Urinary bladder (tissue), 4 donors: ENCODE results near the gene RAB37. TPM values are rescaled to one million over a fixed set of nuclear protein-coding genes. Genes with fewer than 3 reads are reported as not detected.

Experiments
- DNase-seq: peaks from one replicate; pipeline ENCODE4 v3.0.0-alpha.2; 2015; ENCODE audit errors: extremely low spot score
- H3K27ac ChIP-seq: one replicate; pipeline ENCODE4 v1.5.1; 2013; ENCODE audit warnings: low read depth, mild to moderate bottlenecking, moderate library complexity
- H3K36me3 ChIP-seq: one replicate; pipeline ENCODE4 v1.6.1; 2013; ENCODE audit warnings: mild to moderate bottlenecking, moderate library complexity; ENCODE audit not compliant: insufficient read depth
- H3K4me1 ChIP-seq: one replicate; pipeline ENCODE4 v1.6.1; 2013; ENCODE audit warnings: mild to moderate bottlenecking, moderate library complexity; ENCODE audit not compliant: insufficient read depth
- H3K4me3 ChIP-seq: one replicate; pipeline ENCODE4 v1.5.1; 2013; ENCODE audit warnings: low read depth, low read length
- WGBS: extraction: QIAGEN DNeasy Blood & Tissue Kit; methylation state at CpG from one replicate; pipeline ENCODE4 v1.1.7; 2013; 5-methylcytosine and 5-hydroxymethylcytosine counted together
- polyA plus RNA-seq: library from polyadenylated mRNA; stranded (reverse); fragments of 200-250 nt; gene quantifications from one replicate; pipeline ENCODE4 v1.2.3, GENCODE V29; 2013
- total RNA-seq: library from RNA; depleted of rRNA; stranded (reverse); fragments of >200 nt; gene quantifications from one replicate; pipeline ENCODE4 v1.2.3, GENCODE V29; 2014
- donor health status: healthy with polysubstance abuse.
- donor health status: healthy.

The RAB37 gene
- total and polyA plus RNA-seq, 2 donors: 3.2 to 6.7 TPM

DNA sequence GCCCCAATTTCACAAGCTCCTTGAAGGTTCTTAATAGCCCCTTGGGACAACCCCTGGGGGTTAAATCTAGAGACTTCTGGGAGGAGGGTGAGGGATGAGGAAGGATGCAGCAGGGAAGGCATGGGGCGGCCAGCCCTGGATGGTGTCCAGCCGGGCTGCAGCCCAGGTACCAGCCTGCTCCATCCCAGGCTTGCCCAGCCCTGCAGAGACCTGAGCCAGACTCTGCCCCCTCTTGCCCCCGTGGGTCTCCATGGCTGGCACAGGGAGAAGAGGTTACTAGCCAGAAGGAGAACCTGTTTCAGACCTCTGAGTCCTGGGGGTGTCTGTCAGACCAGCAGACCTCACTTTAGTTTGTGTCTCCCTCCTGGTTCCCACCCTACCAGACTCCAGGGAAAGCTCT, 19.8 kb downstream of the RAB37 start:
- Histone ChIP-seq H3K4me1 (peaks cover 10% of the 10 kb centered on the region), H3K36me3 (no peaks in the 10 kb centered on the region), H3K4me3 (no peak overlapping the region), H3K27ac (no peak overlapping the region)
- 77% methylated on average over 3 of the region's 3 CpGs for whole genome bisulfite sequencing
- no peak for DNase-seq

DNA sequence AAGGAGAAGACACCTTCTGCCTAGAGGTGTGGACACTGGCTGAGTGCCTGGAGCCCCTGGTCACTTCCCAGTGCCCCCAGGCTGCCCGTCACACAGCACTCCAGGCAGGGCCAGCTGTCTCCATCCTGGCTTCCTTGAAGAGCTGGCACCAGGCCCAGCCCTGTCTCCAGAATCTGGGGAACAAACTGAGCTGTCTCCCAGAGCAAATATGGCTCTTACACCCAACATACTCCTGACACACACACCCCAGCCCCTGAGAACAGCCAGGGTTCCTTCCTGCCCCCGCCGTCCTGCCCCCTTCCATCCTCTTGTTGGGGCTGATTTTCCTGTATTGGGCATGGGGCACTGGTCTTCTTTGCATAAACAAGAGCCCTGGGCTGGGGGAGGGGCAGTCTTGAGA, 20.4 kb downstream of the RAB37 start:
- H3K36me3 ChIP-seq: no peaks in the 10 kb centered on the region
- peaks cover 10% of the 10 kb centered on the region for H3K4me1 ChIP-seq
- no peak overlapping the region for H3K4me3 ChIP-seq
- no peak overlapping the region for H3K27ac ChIP-seq
- WGBS: 66% methylated on average over 3 of the region's 3 CpGs
- DNase-seq: no peak

DNA sequence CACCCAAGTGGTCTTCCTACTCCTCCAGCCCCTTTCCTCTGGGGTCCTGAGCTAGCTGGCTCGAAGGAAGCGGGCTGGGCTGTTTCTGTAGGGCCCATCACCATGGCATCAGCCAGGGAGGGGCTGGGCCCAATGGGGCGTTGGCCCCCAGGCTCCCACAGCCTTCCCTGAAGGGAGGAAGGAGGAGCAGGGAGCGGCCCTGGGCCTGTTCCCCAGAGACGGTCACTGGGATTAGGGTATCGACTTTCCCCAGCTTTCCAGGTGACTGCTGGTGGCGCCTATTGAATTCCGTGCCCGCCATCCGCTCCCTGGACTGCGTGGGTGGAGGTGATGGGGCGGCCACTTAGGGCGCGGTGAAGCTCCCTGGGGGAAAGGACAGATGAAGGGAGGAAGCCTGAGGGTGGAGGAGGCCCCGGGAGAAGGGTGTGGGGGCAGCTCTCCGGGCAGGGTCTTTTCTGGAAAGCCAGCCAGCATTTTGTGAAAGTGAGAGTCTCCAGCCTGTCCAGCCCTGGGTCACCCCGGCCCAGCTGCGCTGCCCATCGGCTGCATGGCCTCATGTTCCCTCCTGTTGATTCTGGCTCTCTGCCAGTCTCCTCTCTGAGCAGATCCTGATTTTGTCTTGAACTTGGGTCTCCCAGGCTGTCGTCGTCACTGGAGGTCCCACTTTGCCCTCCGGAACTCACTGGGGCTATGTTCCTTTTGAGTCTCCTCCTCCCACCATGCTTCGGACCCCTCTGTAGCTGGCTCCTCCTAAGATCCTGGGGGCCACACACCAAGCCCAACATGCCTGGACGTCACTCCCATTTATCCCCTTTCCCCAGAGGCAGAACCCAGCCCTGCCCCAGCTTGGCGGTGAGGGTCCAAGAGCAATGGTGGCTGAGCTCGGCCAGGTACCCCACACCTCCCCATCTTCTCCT, 21.1 kb downstream of the RAB37 start:
- H3K27ac ChIP-seq: no peak overlapping the region
- H3K36me3 ChIP-seq: no peaks in the 10 kb centered on the region
- peaks cover 10% of the 10 kb centered on the region for H3K4me1 ChIP-seq
- no peak overlapping the region for H3K4me3 ChIP-seq
- WGBS: 59% methylated on average over 26 of the region's 26 CpGs
- DNase-seq: no peak

DNA sequence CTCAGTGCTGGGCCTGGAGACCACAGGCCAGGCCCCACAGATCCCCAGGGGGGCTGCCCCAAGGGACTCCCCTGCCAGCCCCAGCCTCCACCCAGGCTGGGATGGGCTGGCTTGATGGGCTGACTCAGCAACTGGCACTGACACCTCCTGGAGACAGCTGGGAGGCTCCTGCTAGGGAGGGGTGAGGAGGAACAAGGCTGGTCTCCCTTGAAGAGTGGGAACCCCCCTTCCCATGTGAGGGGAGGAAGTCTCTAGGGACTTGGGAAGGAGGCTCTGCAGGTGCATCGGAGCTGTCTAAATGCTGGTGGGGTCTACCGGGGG, 21.8 kb downstream of the RAB37 start:
- H3K4me1 ChIP-seq: peaks cover 10% of the 10 kb centered on the region
- no peak for DNase-seq
- no peaks in the 10 kb centered on the region for H3K36me3 ChIP-seq
- 85% methylated on average over 2 of the region's 2 CpGs for WGBS
- no peak overlapping the region for H3K4me3 ChIP-seq
- H3K27ac ChIP-seq: no peak overlapping the region

DNA sequence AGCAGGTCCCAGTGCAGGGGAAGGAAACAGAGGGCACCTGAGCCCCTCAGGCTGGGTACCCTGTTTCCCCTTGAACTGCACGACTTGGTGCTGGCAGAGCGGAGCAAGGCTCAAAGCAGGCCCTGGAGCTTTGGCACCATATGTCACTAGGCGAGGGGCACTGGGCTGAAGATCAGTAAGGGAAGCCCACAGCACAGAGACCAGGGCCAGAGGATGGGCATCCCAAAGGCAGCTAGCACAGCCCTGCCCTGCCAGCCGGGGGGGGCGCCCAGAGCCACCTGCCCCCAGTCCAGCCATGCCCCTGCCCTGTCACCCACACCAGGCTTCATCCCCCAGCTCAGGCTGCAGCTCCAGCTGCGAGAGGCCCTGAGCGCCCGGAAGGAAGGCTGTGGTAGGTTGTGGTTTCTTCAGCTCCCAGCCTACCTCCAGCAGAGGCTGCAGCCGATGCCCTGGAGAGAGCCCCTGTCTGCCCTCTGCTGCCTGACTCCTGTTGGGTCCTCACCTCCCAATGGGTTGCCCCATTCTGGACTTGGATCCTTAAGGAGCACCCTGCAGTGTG, 22.3 kb downstream of the RAB37 start:
- Histone ChIP-seq H3K36me3 (no peaks in the 10 kb centered on the region), H3K4me3 (no peak overlapping the region), H3K4me1 (peaks cover 10% of the 10 kb centered on the region), H3K27ac (no peak overlapping the region)
- 74% methylated on average over 9 of the region's 9 CpGs for WGBS
- no peak for DNase-seq

DNA sequence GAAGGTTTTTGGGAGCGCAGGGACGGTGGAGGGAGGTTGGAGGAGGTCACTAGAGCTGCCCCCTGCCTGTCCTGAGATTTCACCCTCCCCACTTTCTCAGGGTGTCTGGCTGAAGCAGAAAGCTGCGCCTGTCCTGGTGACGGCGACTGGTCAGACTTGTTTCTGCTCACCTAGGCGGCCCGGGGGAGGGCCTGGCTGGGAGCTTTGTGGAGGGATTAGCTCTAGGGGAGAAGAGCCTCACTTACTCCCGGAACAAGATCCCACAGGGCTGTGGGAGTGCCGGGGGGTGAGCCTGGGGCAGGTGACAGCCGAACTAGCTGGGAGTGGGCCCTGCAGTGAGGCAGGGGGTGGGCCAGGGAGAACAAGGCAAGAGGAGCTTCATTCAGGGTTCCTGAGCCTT, 22.9 kb downstream of the RAB37 start:
- Histone ChIP-seq H3K36me3 (no peaks in the 10 kb centered on the region), H3K4me3 (no peak overlapping the region), H3K4me1 (peaks cover 10% of the 10 kb centered on the region), H3K27ac (no peak overlapping the region)
- no peak for DNase-seq
- 79% methylated on average over 10 of the region's 10 CpGs for WGBS

DNA sequence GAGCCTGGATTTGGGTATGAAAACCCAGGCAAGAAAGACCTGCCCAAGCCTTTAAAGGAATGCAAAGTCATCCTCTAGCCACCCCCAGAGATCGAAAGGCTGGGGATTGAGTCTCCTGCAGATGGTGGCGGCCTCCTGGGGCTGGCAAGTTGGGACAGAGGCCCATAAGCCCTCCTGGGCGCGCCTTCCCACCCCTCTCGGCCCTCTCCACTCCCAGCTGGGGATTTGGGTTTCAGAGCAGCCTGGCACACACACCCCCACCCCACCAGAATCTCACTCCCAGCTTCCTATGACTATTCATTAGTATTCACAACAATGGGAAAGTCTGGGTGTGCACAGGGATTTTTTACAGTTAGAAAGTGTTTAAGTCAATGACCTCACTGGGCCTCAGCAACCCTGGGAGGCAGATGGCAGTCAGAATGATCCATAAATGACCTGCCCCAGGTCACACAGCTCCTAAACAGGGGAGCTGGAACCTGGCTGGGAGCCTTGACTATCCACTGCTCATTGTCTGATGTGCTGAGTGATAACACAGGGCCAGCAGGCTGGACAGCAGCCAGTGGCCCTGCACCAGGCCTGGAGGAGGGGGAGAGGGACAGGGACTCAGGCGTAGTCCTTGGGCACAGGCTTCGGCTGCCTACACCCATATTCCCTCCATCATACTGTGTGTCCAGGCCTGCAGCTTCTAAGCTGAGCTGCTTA, 23.5 kb downstream of the RAB37 start:
- no peak for DNase-seq
- H3K36me3 ChIP-seq: no peaks in the 10 kb centered on the region
- no peak overlapping the region for H3K4me3 ChIP-seq
- peaks cover 10% of the 10 kb centered on the region for H3K4me1 ChIP-seq
- WGBS: 73% methylated on average over 7 of the region's 7 CpGs
- H3K27ac ChIP-seq: no peak overlapping the region

DNA sequence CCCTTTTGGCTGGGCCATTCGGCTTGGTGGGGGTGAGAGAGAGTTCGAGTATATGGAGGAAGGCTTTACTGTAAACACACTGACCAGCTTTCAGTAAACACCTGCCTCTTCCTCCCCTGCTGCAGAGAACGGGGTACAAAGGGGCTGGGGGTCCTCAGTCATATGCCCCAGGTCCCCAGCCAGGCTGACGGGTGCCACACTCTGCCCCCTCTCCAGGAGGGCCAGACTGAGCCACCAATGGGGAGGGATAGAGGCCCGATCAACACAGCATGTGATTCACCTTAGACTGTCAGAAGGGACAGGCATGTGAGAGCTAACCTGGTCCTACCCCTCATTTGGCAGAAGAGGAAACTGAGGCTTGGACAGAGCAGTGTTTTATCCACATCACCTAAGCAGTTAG, 24.4 kb downstream of the RAB37 start:
- no peak overlapping the region for H3K4me3 ChIP-seq
- H3K36me3 ChIP-seq: no peaks in the 10 kb centered on the region
- H3K4me1 ChIP-seq: peaks cover 10% of the 10 kb centered on the region
- 62% methylated on average over 5 of the region's 5 CpGs for WGBS
- no peak overlapping the region for H3K27ac ChIP-seq
- DNase-seq: no peak

DNA sequence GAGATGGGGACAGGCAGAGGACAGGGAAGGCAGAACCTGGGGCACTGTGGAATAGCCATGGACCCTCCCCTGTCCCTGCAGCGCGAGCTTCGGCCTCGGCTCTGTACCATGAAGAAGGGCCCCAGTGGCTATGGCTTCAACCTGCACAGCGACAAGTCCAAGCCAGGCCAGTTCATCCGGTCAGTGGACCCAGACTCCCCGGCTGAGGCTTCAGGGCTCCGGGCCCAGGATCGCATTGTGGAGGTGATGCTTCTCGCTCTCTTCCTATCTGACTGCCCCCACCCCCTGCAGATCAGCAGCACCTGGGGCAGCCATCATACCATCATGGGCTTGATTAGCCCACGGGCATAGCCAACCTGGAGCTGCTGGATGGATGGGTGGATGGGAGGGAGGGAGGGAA, 24.9 kb downstream of the RAB37 start:
- Histone ChIP-seq H3K36me3 (no peaks in the 10 kb centered on the region), H3K27ac (no peak overlapping the region), H3K4me3 (no peak overlapping the region), H3K4me1 (peaks cover 10% of the 10 kb centered on the region)
- 96% methylated on average over 11 of the region's 11 CpGs for WGBS
- DNase-seq: no peak

DNA sequence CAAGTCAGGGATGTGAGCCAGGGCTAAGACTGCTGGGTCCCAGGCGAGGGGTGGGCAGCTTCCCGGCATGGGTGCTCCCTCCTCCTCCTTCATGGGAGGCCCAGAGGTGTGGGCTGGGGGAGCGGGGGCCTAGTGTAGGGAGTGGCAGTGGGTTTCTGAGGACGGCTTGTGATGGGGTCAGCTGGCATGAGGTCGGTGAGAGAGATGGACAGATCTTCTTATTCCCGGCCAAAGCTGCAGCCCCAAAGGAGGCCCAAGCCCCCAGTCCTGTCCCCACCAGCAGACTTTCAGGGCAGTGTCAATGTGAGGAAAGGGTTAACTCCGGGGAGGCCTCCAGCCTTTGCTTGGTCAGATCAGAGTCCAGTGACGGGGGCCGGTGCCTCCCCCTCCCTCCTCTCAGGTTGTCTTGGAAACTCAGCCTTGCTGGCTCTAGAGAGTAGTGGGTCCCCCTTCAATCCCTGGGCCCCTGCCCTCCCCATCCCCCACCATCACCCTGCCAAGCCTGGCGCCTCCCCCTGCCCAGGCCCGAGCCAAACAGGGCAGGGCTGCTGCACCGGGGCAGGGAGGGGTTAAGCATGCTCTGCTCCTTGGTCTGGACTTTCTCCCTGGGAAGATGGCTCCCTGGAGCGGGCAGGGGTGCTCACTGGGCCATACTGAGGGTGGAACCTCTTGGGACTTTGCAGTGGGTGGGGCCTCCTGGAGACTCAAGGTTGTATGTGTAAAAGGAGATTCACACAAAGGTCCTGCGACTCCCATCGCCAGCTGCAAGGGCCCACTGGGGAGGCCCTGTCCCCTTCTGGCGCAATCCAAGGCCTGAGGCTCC, 26.7 kb downstream of the RAB37 start:
- peaks cover 2% of the 10 kb centered on the region for H3K4me1 ChIP-seq
- H3K4me3 ChIP-seq: no peak overlapping the region
- DNase-seq: no peak
- H3K36me3 ChIP-seq: no peaks in the 10 kb centered on the region
- whole genome bisulfite sequencing: 54% methylated on average over 16 of the region's 16 CpGs
- H3K27ac ChIP-seq: no peak overlapping the region

DNA sequence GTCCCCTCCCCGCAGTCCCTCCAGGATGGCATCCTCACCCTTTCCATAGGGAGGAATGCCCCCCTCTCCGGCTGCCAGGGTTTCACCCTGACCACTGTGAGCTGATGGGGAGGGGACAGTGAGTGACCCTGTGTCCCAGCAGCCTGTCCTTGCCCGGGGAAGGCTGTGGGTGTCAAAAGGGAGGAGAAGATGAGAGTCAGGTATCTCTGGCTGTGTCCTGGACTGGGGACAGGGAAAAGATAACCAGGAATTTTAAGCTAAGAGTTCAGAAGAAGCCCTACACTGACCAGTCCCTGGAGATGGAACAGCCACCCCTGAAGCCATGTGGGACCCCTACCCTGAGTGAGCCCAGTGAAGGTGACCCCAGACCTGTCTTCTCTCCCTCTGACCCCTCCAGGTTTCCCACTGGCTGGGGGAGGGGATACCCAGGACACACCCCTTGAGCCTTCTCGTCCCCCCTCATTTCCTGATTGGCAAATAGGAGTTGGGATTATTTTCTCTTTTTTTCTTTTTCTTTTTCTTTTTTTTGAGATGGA, 27.8 kb downstream of the RAB37 start:
- Histone ChIP-seq H3K4me1 (peaks cover 2% of the 10 kb centered on the region), H3K27ac (no peak overlapping the region), H3K36me3 (no peaks in the 10 kb centered on the region), H3K4me3 (no peak overlapping the region)
- WGBS: 88% methylated on average over 4 of the region's 4 CpGs
- DNase-seq: no peak

DNA sequence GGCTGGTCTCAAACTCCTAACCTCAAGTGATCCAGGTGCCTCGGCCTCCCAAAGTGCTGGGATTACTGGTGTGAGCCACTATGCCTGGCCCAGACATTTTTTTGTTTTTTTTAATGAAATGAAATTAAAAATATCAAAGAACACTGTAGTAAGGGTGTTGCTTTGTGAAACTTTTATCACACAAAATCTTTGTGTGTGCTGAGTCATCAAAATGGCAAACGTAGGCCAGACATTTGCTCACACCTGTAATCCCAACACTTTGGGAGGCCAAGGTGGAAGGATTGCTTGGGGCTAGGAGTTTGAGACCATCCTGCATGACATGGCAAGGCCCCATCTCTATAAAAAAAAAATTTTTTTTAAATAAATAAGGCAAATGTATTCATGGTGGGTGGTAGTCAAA, 29.4 kb downstream of the RAB37 start:
- no peak overlapping the region for H3K4me3 ChIP-seq
- no peak for DNase-seq
- no peak overlapping the region for H3K27ac ChIP-seq
- H3K4me1 ChIP-seq: no peaks in the 10 kb centered on the region
- no peaks in the 10 kb centered on the region for H3K36me3 ChIP-seq
- 80% methylated on average over 2 of the region's 2 CpGs for WGBS

DNA sequence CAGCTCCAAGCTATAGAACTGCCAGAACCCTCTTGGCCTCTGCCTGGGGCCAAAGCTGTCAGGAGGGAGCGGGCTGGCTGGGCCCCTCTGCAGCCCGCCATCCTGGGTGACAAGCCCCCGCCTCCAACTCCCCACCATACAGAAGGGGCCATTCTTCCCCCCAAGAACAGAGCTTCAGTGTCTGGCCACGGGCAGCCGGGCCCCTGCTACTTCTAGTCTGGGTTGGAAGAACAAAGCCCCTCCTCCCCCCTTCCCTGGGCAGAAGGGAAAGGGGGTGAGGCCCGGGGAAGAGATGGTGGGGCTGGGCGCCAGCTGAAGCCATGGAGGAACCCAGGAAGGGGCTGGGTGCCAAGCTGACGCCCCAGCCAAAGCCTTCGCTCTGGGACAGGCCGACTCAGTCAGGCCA, 30.1 kb downstream of the RAB37 start:
- Histone ChIP-seq H3K4me3 (no peak overlapping the region), H3K27ac (no peak overlapping the region), H3K36me3 (no peaks in the 10 kb centered on the region), H3K4me1 (no peaks in the 10 kb centered on the region)
- no peak for DNase-seq
- WGBS: 47% methylated on average over 10 of the region's 10 CpGs
